SKM-1 (cell line): ENCODE measurements around the gene KHNYN.

Experiments
- DNase-seq: peaks from one replicate; lab custom pipeline; 2025; ENCODE audit not compliant: unreplicated experiment; lab: John Stamatoyannopoulos, UW

KHNYN gene

GRCh38 chr14:24399999-24400718 is 29.6 kb upstream of the KHNYN start:
- DNase-seq: no peak

GRCh38 chr14:24401810-24402702 is 27.7 kb upstream of the KHNYN start:
- DNase-seq: no peak

GRCh38 chr14:24403294-24403998 is 26.3 kb upstream of the KHNYN start:
- no peak for DNase-seq

GRCh38 chr14:24404814-24405213 is 24.9 kb upstream of the KHNYN start:
- no peak for DNase-seq

GRCh38 chr14:24406416-24406815 is 23.3 kb upstream of the KHNYN start:
- no peak for DNase-seq

- DNase-seq: no peak
Measured at GRCh38 chr14:24407608-24408325, 22.0 kb upstream of the KHNYN start.

- DNase-seq: no peak
Measured at GRCh38 chr14:24408764-24409163, 21.0 kb upstream of the KHNYN start.

- DNase-seq: no peak
Measured at GRCh38 chr14:24409192-24409591, 20.6 kb upstream of the KHNYN start.

- DNase-seq: no peak
Measured at GRCh38 chr14:24409956-24410355, 19.8 kb upstream of the KHNYN start.

GRCh38 chr14:24411443-24412389 is 18.0 kb upstream of the KHNYN start:
- DNase-seq: no peak

GRCh38 chr14:24414077-24414476 is 15.7 kb upstream of the KHNYN start:
- no peak for DNase-seq

GRCh38 chr14:24414732-24415420 is 14.9 kb upstream of the KHNYN start:
- DNase-seq: no peak

- DNase-seq: no peak
Measured at GRCh38 chr14:24415421-24416253, 14.1 kb upstream of the KHNYN start.

- no peak for DNase-seq
Measured at GRCh38 chr14:24416254-24416931, 13.4 kb upstream of the KHNYN start.

- no peak for DNase-seq
Measured at GRCh38 chr14:24416932-24417619, 12.7 kb upstream of the KHNYN start.

GRCh38 chr14:24417832-24418491 is 11.8 kb upstream of the KHNYN start:
- no peak for DNase-seq

- DNase-seq: no peak
Measured at GRCh38 chr14:24418492-24418873, 11.3 kb upstream of the KHNYN start.
